Prostate gland (tissue), 2 donors: ENCODE results near the gene MEGF8. TPM values are rescaled to one million over a fixed set of nuclear protein-coding genes. Genes with fewer than 3 reads are reported as not detected.

Experiments used
- DNase-seq: peaks from one replicate; pipeline ENCODE4 v3.0.0-alpha.2; 2019; ENCODE audit warnings: low spot score
- H3K27ac ChIP-seq, 2 donors: fragments of 200-600 bp; sonication (generic); 2 replicates each; pipeline ENCODE4 v1.5.1; 2017 to 2019
- H3K27me3 ChIP-seq: fragments of 200-600 bp; sonication (generic); replicated peaks from 2 replicates; pipeline ENCODE4 v1.5.1; 2019; ENCODE audit not compliant: insufficient read depth
- H3K36me3 ChIP-seq, 2 donors: fragments of 200-600 bp; sonication (generic); 1 replicate in 1 of 2; 2 replicates in 1 of 2; pipeline versions ENCODE4 v1.5.1 to v1.8.1; 2017 to 2019
- H3K4me1 ChIP-seq: fragments of 200-600 bp; sonication (generic); replicated peaks from 2 replicates; pipeline ENCODE4 v1.5.1; 2019
- H3K4me3 ChIP-seq, 2 donors: fragments of 200-600 bp; sonication (generic); 2 replicates each; pipeline ENCODE4 v1.5.1; 2017 to 2019
- H3K9me3 ChIP-seq: fragments of 200-600 bp; sonication (generic); 2 replicates; pipeline ENCODE4 v1.5.1; 2017
- CTCF ChIP-seq, 4 experiments: fragments of 200-600 bp in 2 of 4; fragments of 450-650 bp in 2 of 4; sonication (generic) in 2 of 4; IDR thresholded peaks; 1 replicate in 3 of 4; 2 replicates in 1 of 4; pipeline ENCODE4 v1.5.1; 2016 to 2019; ENCODE audit warnings: antibody characterized with exemption in 4 of 4, mild to moderate bottlenecking in 2 of 4, moderate library complexity in 2 of 4
- POLR2A ChIP-seq: fragments of 450-650 bp; IDR thresholded peaks from one replicate; pipeline ENCODE4 v1.6.1; 2016; ENCODE audit warnings: antibody characterized with exemption, mild to moderate bottlenecking
- POLR2AphosphoS5 ChIP-seq: sonication (generic); formaldehyde crosslinking; IDR thresholded peaks from one replicate; pipeline ENCODE4 v1.6.1; 2017; ENCODE audit warnings: antibody characterized with exemption
- WGBS: methylation state at CpG from one replicate; pipeline ENCODE4 v1.1.5; 2018; 5-methylcytosine and 5-hydroxymethylcytosine counted together
- intact Hi-C: fragments of 100-400 bp; cut with DNase I; formaldehyde crosslinking; loops from one replicate; pipeline ENCODE4 v1.14.2; 2022
- total RNA-seq, 2 donors: library from RNA; depleted of rRNA; stranded (reverse); fragments of >200 nt; gene quantifications; one replicate each; pipeline ENCODE4 v1.1.0, GENCODE V29; 2016

Gene MEGF8
- total RNA-seq, 2 donors from 2014 or later = 22.8 to 30.7 TPM

- H3K27me3 ChIP-seq = peaks cover 5% of the 10 kb centered on the region
- peaks cover 12% of the 10 kb centered on the region for H3K4me1 ChIP-seq
- TF ChIP-seq POLR2A (no peak), POLR2AphosphoS5 (no peak), CTCF (IDR thresholded peaks at IDR 0.05) (peak in 1 of 4 experiments; percentile 4)
- peak overlapping the region; percentile 63 to 81 for H3K4me3 ChIP-seq
- no peak for DNase-seq
- intact Hi-C loops = no loop called here
- no peak overlapping the region for H3K27ac ChIP-seq
- H3K9me3 ChIP-seq = no peaks in the 10 kb centered on the region
- WGBS = 3% methylated on average over 78 of the region's 92 CpGs
- no peaks in the 10 kb centered on the region for H3K36me3 ChIP-seq
Observed at GRCh38 chr19:42323852-42324654, 1.4 kb upstream of the MEGF8 start.

GRCh38 chr19:42324655-42325307 lies 654 bp upstream of the MEGF8 start:
- DNase-seq = no peak
- TF ChIP-seq CTCF (IDR thresholded peaks at IDR 0.05) (no peak), POLR2A (no peak)
- Histone ChIP-seq H3K4me3 (peak overlapping the region; percentile 63 to 81), H3K4me1 (peaks cover 12% of the 10 kb centered on the region), H3K36me3 (no peaks in the 10 kb centered on the region), H3K9me3 (no peaks in the 10 kb centered on the region), H3K27ac (peak overlapping the region in 1 of 2 donors; percentile 63), H3K27me3 (peaks cover 5% of the 10 kb centered on the region)
- 4% methylated on average over 36 of the region's 38 CpGs for WGBS
- intact Hi-C loops = loop anchor here (5.0 kb wide), 1 partner anchor 73 kb away; no protein-coding TSS in a partner anchor

GRCh38 chr19:42325896-42326771 lies 699 bp downstream of the MEGF8 start:
- Histone ChIP-seq H3K27me3 (peaks cover 5% of the 10 kb centered on the region), H3K36me3 (no peaks in the 10 kb centered on the region), H3K27ac (peak overlapping the region; percentile 63 to 75), H3K4me1 (peaks cover 12% of the 10 kb centered on the region), H3K9me3 (no peaks in the 10 kb centered on the region), H3K4me3 (peak overlapping the region; percentile 63 to 81)
- intact Hi-C loops = loop anchor here (5.0 kb wide), 1 partner anchor 71 kb away; no protein-coding TSS in a partner anchor
- 5% methylated on average over 37 of the region's 37 CpGs for WGBS
- no peak for DNase-seq
- no peak for TF ChIP-seq POLR2A
- no peak for TF ChIP-seq CTCF (IDR thresholded peaks at IDR 0.05)
- no peak for TF ChIP-seq POLR2AphosphoS5

DNA sequence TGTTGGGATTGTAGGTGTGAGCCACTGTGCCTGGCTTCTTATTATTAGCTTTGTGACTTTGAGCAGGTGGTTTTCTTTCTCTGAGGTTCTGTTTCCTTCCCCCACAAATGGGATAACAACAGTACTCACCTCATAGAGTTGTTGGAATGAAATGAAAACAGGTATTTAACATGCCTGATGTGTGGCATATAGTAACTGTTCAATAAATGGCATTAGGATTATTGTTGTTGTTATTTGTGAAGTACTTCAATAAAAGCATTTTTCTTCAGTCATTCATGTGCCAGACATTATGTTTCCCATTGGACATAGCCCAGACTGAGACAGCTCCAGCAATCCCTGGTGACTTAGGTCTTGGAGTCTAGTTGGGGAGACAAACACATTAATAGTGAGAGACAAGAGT lies 1.5 kb downstream of the MEGF8 start:
- H3K4me1 ChIP-seq = peaks cover 12% of the 10 kb centered on the region
- intact Hi-C loops = loop anchor here (5.0 kb wide), 1 partner anchor 70 kb away; no protein-coding TSS in a partner anchor
- no peak overlapping the region for H3K27ac ChIP-seq

More for the DNA sequence above, 1.5 kb downstream of the MEGF8 start:
- Histone ChIP-seq H3K27me3 (peaks cover 5% of the 10 kb centered on the region), H3K4me3 (no peak overlapping the region), H3K36me3 (no peaks in the 10 kb centered on the region), H3K9me3 (no peaks in the 10 kb centered on the region)
- TF ChIP-seq CTCF (IDR thresholded peaks at IDR 0.05) = no peak
- TF ChIP-seq POLR2AphosphoS5 = no peak
- TF ChIP-seq POLR2A = no peak
- DNase-seq = no peak
